ENCODE data around the gene NEDD4L.
"Not testable (repeated sequence)": the region's sequence is repeated elsewhere in the genome, so short reads cannot be mapped to it uniquely, and the experiment has no call there.

Gene NEDD4L

DNA sequence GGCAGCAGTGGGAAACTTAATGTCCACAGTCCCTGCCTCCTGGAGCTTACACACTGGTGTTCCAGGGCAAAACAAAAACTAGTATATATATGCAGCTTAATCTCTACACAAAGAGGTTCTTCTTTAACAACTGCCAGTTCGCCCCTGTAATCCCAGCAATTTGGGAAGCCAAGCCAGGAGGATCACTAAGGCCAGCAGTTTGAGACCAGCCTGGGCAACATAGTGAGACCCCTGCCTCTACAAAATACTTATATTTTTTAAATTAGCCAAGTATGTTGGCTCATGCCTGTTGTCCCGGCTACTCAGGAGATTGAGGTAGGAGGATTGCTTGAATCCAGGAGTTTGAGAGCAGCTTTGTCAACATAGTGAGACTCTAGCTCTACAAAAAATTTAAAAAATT, 17.2 kb upstream of the NEDD4L start:
- no peak for DNase-seq (ENCODE audit: low read depth)

- DNase-seq (ENCODE audit: low read depth) = no peak
Measured at GRCh38 chr18:58027341-58027740, 16.7 kb upstream of the NEDD4L start.

GRCh38 chr18:58028109-58028784, 15.8 kb upstream of the NEDD4L start:
- no peak for DNase-seq (ENCODE audit: low read depth)

DNA sequence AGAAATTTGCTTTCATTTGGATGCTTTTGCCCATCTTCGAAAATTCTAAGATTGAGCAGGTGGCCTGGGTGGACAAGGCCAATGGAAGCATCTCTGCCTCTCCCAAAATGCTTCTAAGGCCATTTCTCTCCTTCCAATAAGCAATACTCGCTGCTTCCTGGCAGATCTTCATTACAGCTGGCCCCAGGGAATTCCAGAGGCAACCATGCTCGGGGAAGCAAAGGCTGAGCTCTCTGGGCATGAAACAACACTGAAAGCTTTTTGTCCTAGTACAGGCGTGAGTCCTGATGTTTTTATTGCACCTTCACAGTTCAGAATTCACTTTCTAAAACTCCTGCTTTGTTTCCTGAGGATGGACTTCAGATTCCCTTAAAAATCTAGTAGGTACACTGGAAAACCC, 11.8 kb upstream of the NEDD4L start:
- DNase-seq (ENCODE audit: low read depth) = no peak

DNA sequence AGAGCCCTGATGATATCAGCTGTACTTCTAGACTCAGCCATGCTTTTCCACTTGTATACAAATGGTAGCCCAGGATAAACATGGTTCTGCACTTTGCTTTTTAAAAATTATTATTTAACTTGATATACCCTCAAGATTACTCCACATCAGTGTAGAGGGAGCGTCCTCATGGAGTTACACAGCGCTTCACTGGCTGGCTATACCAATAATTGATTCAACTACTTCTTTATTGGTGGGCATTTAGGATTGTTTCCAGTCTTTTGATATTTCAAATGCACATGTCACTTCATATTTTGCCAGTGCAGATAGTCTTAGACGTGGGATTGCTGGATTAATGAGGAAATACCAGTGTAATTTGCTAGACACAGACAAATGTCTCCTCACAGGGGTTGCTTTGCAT, 10.8 kb upstream of the NEDD4L start:
- DNase-seq (ENCODE audit: low read depth) = no peak

DNA sequence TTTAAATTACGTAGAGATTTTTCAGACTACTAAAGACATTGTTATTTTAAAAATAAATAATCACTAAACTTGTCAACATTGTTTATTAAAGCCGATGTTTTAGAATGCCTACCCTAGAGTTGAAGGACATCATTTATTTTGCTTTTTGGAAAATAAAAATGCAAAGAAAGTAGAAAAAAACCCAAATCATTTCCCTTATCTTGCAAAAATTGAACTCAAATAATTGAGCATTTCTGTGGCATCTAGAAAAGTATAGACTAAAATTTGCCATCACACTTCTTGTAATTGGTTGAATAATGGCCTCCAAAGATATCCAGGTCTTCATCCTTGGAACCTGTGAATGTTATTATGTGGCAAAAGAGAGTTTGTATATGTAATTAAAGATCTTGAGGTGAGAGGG, 9.7 kb upstream of the NEDD4L start:
- no peak for DNase-seq (ENCODE audit: low read depth)

GRCh38 chr18:58037163-58037562, 6.9 kb upstream of the NEDD4L start:
- DNase-seq (ENCODE audit: low read depth) = no peak

DNA sequence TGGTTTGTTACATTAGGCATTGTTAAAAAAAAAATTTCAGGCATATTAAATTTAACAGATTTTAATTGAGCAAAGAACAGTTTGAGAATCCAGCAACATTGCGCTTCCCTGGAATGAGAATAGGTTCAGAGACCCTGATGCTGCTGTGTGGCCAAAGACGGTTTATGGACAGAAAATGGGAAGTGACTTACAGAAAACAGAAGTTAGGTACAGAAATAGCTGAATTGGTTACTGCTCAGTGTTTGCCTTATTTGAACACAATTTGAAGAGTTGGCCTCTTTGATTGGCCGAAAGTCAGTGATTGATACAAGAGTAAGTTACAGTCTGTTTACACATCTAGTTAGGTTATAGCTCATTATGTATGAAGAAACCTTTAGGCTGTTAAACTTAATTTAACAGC, 6.0 kb upstream of the NEDD4L start:
- DNase-seq (ENCODE audit: low read depth) = no peak

- DNase-seq (ENCODE audit: low read depth) = peak; percentile 51
Measured at GRCh38 chr18:58041633-58042032, 2.4 kb upstream of the NEDD4L start.

DNA sequence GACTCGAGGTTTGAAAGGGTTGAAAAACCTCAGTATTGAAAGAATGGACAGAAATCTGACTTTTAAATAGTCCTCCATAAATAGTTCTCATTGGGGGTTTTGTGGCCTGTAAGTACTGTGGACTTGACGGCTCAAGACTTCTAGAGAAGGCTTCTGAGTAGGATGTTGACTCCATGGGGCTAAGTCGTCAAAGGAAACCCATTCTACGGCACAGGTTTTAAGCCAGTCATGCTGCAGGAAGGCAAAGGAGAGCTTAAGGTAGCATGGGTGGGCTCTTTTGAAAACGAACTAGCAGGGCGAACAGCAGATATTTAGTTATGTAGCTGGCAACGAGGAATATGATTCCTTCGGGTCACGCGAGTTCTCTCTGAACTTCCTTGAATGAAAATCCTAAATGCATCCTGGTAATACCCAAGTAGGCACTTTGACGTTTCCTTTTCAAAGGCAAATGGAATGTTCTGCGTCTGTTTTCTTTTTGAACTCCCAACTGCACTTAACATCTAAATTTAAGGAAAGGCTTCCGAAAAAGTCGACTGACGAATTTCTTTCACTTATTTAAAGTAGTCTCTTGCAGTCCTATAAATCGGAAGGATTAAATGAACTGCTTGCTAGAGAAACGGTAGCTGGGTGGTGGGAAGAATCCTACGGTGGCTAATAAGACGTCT, 1.1 kb upstream of the NEDD4L start:
- no peak for DNase-seq (ENCODE audit: low read depth)

DNA sequence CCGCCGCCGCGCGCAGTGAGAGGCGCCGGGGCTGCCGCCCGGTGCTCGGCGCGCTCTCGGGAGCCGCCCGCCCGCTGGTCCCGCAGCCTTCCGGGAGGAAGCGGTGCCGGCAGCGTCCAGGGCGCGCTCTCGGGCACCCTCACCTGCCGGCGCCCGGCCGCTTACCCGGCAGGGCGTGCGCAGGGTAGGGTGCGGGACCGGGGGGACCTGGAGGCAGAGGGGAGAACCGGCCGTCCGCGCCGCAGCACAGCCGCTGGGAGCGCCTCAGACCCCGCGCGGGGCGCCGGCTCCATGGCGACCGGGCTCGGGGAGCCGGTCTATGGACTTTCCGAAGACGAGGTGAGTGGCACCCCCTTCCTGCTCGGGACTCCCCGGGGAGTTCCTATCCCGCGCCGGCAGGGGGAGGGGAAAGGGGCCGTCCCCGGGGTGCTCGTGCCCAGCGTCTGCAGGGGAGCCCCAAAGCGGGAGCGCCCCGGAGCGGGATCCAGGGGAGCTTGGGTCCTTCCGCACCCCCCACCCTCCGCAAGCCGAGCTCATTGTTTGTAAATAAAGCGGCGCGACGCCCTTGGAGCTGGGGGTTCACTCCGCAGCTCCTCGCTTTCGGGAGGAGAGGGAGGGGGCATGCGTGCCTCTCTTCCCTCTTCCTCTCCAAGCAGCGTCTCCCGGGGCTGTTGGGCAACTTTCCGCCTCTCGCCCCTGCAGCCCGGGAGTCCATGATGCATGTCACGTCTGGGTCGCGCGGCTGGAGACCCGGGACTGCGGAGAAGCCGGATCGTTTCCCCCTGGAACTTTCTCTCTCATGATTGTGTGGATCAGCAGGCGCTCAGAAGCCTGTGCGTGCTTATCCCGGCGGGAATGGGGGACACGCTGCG, 580 bp downstream of the NEDD4L start:
- no peak for DNase-seq (ENCODE audit: low read depth)

GRCh38 chr18:58045242-58046092, 1.4 kb downstream of the NEDD4L start:
- DNase-seq (ENCODE audit: low read depth) = no peak

- DNase-seq (ENCODE audit: low read depth) = no peak
Measured at GRCh38 chr18:58046093-58046793, 2.2 kb downstream of the NEDD4L start.

GRCh38 chr18:58046794-58047555, 2.9 kb downstream of the NEDD4L start:
- no peak for DNase-seq (ENCODE audit: low read depth)

GRCh38 chr18:58047556-58047882, 3.5 kb downstream of the NEDD4L start:
- no peak for DNase-seq (ENCODE audit: low read depth)

GRCh38 chr18:58048081-58048642, 4.1 kb downstream of the NEDD4L start:
- no peak for DNase-seq (ENCODE audit: low read depth)

DNA sequence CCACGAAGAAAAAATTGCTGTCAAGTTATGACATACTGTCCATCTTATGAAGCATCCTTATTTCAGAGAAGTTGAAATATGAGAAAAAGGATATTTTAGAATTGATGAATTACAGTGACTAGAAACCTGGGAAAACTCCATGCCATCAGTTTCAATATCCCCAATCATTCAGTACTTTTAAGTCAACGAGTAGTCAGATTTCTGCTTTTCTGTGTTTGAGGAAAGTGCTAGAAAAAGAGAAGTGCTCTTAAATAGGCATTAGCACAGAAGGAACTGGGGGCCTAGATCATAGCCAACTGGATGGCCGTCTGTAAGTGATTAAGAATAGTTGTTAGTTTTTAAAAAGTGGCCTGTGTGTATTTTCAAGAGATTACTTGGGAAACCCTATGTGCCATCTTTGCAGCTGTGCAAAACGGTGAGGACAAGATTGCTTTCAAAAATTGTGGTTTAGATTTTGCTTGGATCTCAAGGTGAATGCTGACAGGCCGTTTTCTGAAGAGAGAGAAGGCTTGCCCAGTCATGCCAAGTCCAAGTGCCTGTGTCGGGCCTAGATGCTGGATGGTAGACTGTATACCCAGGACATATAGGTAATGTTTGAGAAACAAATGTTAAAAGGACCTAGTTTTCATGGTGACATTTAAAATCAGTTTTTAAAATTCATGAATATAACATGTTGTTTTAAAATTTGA, 5.1 kb downstream of the NEDD4L start:
- no peak for DNase-seq (ENCODE audit: low read depth)

DNA sequence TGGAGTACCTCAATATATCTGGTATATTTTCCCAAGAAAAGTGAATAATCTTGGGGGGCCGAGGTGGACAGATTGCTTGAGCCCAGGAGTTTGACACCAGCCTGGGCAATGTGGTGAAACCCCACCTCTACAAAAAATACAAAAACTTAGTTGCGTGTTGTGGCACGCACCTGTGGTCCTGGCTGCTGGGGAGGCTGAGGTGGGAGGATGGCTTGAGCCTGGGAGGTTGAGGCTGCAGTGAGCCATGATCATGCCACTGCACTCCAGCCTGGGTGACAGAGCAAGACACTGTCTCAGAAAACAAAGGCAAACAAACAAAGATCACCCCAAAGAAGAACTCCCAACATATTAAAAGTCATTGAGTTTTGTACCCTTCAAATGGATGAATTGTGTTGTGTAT, 6.9 kb downstream of the NEDD4L start:
- DNase-seq (ENCODE audit: low read depth) = not testable (repeated sequence)

DNA sequence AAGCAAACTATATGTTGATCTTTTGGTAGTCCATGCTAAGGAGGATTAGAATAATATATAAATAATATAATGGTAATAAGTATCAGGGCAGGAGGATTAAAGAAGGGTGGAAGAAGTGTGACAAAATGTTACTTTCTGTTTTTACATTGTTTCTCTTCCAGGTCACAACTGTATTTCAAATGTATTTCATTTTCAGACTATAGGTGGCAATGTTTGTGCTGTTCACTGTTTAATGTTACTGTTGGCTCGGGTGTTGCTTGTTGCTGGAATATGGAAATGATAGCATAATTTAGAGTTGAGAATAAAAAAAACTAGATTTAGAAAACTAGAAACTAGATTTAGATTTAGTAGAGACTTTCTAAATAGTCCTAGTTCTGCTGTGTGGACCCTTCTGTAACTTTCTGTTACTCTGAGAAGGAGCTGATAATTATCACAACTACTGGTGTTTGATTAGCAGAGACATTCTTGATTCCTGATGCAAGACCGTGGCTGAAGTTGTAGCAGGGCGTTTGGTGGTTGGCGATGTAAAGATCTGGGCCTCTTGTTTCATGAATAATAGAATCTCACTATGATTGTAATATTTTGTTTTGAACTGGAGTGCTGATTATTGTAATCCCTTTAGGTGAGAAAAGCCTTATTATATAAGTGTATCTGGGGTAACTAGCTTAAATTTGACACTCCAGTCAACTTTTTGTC, 7.9 kb downstream of the NEDD4L start:
- no peak for DNase-seq (ENCODE audit: low read depth)
